ENCODE results near the gene ADA. TPM values are rescaled to one million over a fixed set of nuclear protein-coding genes. Genes with fewer than 3 reads are reported as not detected.

Gene ADA
- polyA plus RNA-seq, 1 donor from 2014 or later, result 0.56 TPM

DNA sequence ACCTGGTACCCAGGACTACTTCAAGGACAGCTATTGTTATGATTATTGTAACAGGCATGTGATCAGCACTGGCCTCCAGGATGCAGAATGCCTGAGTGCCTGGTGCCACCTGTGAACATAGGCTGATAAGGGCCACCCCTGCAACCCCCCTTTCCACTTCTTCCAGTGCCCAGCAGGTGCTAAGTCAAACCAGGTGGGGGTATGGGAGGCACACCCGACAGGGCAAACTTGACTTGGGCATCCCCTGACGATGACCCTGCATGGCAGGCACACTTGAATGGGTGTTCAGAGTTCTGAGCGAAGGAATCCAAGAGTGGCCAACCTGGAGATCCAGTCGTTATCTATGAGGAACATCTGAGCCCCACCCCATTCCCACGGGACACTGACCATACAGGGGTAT is 3.4 kb downstream of the ADA start:
- Histone ChIP-seq H3K9me2 (ENCODE audit: insufficient read depth, low read length) (no peaks in the 10 kb centered on the region), H3K27me3 (ENCODE audit: insufficient read depth, low read depth, low read length) (peaks cover 20% of the 10 kb centered on the region), H3F3A (ENCODE audit: insufficient read depth, low read length, poor library complexity, severe bottlenecking) (peaks cover 3% of the 10 kb centered on the region), H4K20me1 (ENCODE audit: insufficient read depth) (no peaks in the 10 kb centered on the region), H3K4me3 (ENCODE audit: low read length) (no peak overlapping the region), H2AFZ (ENCODE audit: low read depth, low read length) (no peak overlapping the region), H3K27ac (ENCODE audit: low read length) (no peak overlapping the region), H3K9ac (ENCODE audit: low read length) (no peak overlapping the region), H3K36me3 (ENCODE audit: insufficient read depth, low read length) (no peaks in the 10 kb centered on the region), H3K9me3 (ENCODE audit: low read length) (no peaks in the 10 kb centered on the region), H3K79me2 (replicated peaks; ENCODE audit: insufficient read depth, low read length) (no peaks in the 10 kb centered on the region), H3K4me2 (ENCODE audit: low read length) (no peak overlapping the region)
- TF ChIP-seq RAD21 (conservative IDR thresholded peaks at IDR 0.05), result no peak
- no peak for TF ChIP-seq EZH2 (IDR thresholded peaks at IDR 0.05; ENCODE audit: borderline replicate concordance, insufficient read depth, low read length, poor library complexity, severe bottlenecking)
- TF ChIP-seq SMC3 (conservative IDR thresholded peaks at IDR 0.05; ENCODE audit: poor library complexity), result no peak
- TF ChIP-seq, protein P1, sequence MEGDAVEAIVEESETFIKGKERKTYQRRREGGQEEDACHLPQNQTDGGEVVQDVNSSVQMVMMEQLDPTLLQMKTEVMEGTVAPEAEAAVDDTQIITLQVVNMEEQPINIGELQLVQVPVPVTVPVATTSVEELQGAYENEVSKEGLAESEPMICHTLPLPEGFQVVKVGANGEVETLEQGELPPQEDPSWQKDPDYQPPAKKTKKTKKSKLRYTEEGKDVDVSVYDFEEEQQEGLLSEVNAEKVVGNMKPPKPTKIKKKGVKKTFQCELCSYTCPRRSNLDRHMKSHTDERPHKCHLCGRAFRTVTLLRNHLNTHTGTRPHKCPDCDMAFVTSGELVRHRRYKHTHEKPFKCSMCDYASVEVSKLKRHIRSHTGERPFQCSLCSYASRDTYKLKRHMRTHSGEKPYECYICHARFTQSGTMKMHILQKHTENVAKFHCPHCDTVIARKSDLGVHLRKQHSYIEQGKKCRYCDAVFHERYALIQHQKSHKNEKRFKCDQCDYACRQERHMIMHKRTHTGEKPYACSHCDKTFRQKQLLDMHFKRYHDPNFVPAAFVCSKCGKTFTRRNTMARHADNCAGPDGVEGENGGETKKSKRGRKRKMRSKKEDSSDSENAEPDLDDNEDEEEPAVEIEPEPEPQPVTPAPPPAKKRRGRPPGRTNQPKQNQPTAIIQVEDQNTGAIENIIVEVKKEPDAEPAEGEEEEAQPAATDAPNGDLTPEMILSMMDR (IDR thresholded peaks at IDR 0.05; ENCODE audit: poor library complexity, severe bottlenecking), result no peak
- no peak for TF ChIP-seq TAF1 (IDR thresholded peaks at IDR 0.05; ENCODE audit: low read depth)
- no peak for TF ChIP-seq MXI1 (conservative IDR thresholded peaks at IDR 0.05; ENCODE audit: poor library complexity, severe bottlenecking)

DNA sequence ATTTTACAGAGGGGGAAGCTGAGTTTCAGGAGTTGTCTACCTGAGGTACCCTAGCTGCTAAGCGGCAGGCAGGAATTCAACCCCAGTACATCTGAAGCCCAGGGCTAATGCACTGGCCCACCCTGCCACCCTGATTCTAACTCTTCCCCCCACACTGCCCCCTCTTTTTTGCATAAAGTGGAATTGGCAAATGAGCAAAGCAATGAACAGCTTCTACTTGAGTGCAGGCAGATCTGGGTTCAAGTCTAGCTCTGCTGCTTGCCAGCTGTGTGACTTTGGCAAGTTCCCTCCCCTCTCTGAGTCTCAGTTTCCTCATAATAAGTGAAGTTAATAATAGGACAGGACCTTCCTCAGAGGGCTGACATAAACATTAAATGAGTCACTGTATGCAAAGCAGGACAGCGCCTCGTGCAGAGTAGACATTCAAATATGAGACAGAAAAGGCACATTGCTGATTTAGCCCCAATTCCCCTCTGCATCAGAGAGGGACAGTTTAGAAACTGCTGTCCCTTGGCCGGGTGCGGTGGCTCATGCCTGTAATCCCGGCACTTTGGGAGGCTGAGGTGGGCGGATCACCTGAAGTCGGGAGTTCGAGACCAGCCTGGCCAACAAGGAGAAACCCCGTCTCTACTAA is 4.7 kb downstream of the ADA start:
- no peaks in the 10 kb centered on the region for H3K79me2 ChIP-seq (replicated peaks; ENCODE audit: insufficient read depth, low read length)
- H3K27ac ChIP-seq (ENCODE audit: low read length), result no peak overlapping the region
- H3K27me3 ChIP-seq (ENCODE audit: insufficient read depth, low read depth, low read length), result peaks cover 9% of the 10 kb centered on the region
- H3K9me2 ChIP-seq (ENCODE audit: insufficient read depth, low read length), result no peaks in the 10 kb centered on the region
- no peak overlapping the region for H2AFZ ChIP-seq (ENCODE audit: low read depth, low read length)
- no peaks in the 10 kb centered on the region for H3K36me3 ChIP-seq (ENCODE audit: insufficient read depth, low read length)
- no peak overlapping the region for H3K9ac ChIP-seq (ENCODE audit: low read length)
- H3K4me2 ChIP-seq (ENCODE audit: low read length), result no peak overlapping the region
- H3K9me3 ChIP-seq (ENCODE audit: low read length), result no peaks in the 10 kb centered on the region
- TF ChIP-seq, protein P2, sequence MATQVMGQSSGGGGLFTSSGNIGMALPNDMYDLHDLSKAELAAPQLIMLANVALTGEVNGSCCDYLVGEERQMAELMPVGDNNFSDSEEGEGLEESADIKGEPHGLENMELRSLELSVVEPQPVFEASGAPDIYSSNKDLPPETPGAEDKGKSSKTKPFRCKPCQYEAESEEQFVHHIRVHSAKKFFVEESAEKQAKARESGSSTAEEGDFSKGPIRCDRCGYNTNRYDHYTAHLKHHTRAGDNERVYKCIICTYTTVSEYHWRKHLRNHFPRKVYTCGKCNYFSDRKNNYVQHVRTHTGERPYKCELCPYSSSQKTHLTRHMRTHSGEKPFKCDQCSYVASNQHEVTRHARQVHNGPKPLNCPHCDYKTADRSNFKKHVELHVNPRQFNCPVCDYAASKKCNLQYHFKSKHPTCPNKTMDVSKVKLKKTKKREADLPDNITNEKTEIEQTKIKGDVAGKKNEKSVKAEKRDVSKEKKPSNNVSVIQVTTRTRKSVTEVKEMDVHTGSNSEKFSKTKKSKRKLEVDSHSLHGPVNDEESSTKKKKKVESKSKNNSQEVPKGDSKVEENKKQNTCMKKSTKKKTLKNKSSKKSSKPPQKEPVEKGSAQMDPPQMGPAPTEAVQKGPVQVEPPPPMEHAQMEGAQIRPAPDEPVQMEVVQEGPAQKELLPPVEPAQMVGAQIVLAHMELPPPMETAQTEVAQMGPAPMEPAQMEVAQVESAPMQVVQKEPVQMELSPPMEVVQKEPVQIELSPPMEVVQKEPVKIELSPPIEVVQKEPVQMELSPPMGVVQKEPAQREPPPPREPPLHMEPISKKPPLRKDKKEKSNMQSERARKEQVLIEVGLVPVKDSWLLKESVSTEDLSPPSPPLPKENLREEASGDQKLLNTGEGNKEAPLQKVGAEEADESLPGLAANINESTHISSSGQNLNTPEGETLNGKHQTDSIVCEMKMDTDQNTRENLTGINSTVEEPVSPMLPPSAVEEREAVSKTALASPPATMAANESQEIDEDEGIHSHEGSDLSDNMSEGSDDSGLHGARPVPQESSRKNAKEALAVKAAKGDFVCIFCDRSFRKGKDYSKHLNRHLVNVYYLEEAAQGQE (IDR thresholded peaks at IDR 0.05; ENCODE audit: borderline replicate concordance), result no peak
- TF ChIP-seq MXI1 (conservative IDR thresholded peaks at IDR 0.05; ENCODE audit: poor library complexity, severe bottlenecking) (no peak), EZH2 (IDR thresholded peaks at IDR 0.05; ENCODE audit: borderline replicate concordance, insufficient read depth, low read length, poor library complexity, severe bottlenecking) (no peak), TAF1 (IDR thresholded peaks at IDR 0.05; ENCODE audit: low read depth) (no peak), EP300 (conservative IDR thresholded peaks at IDR 0.05; ENCODE audit: poor library complexity, severe bottlenecking) (no peak), RAD21 (conservative IDR thresholded peaks at IDR 0.05) (no peak), POLR2AphosphoS5 (IDR thresholded peaks at IDR 0.05) (no peak), SMC3 (conservative IDR thresholded peaks at IDR 0.05; ENCODE audit: poor library complexity) (no peak)
- TF ChIP-seq, protein P1 (IDR thresholded peaks at IDR 0.05; ENCODE audit: poor library complexity, severe bottlenecking), result no peak
- no peaks in the 10 kb centered on the region for H3F3A ChIP-seq (ENCODE audit: insufficient read depth, low read length, poor library complexity, severe bottlenecking)
- H3K4me3 ChIP-seq (ENCODE audit: low read length), result no peak overlapping the region
- no peaks in the 10 kb centered on the region for H4K20me1 ChIP-seq (ENCODE audit: insufficient read depth)

Measured in neural cell (in vitro differentiated cells).